Parathyroid adenoma (tissue), 2 donors: Measurements from ENCODE around the gene S100B.

Experiments
- H2AFZ ChIP-seq: fragments of 300-600 bp; sonication (generic); one replicate; pipeline ENCODE4 v1.7.0; 2017; ENCODE audit warnings: antibody characterized with exemption, mild to moderate bottlenecking
- H3K27ac ChIP-seq: fragments of 300-600 bp; sonication (generic); one replicate; pipeline ENCODE4 v1.7.0; 2017
- H3K27me3 ChIP-seq: fragments of 300-600 bp; sonication (generic); one replicate; pipeline ENCODE4 v1.7.0; 2017; ENCODE audit warnings: low read length; ENCODE audit not compliant: control insufficient read depth, insufficient read depth
- H3K36me3 ChIP-seq: fragments of 300-600 bp; sonication (generic); one replicate; pipeline ENCODE4 v1.7.0; 2017; ENCODE audit warnings: low read length; ENCODE audit not compliant: control insufficient read depth, insufficient read depth
- H3K4me1 ChIP-seq: fragments of 300-600 bp; sonication (generic); one replicate; pipeline ENCODE4 v1.7.0; 2017; ENCODE audit warnings: control low read depth
- H3K4me2 ChIP-seq: fragments of 300-600 bp; sonication (generic); one replicate; pipeline ENCODE4 v1.7.0; 2017; ENCODE audit warnings: low read length
- H3K4me3 ChIP-seq: fragments of 300-600 bp; sonication (generic); one replicate; pipeline ENCODE4 v1.7.0; 2017; ENCODE audit warnings: low read depth, low read length
- H3K79me2 ChIP-seq: fragments of 300-600 bp; sonication (generic); one replicate; pipeline ENCODE4 v1.7.0; 2017; ENCODE audit warnings: control low read depth
- H3K9ac ChIP-seq: fragments of 300-600 bp; sonication (generic); one replicate; pipeline ENCODE4 v1.7.0; 2017; ENCODE audit warnings: mild to moderate bottlenecking
- H3K9me3 ChIP-seq: fragments of 300-600 bp; sonication (generic); one replicate; pipeline ENCODE4 v1.7.0; 2017; ENCODE audit warnings: low read length; ENCODE audit not compliant: control insufficient read depth
- CTCF ChIP-seq: fragments of 300-600 bp; sonication (generic); IDR thresholded peaks from one replicate; pipeline ENCODE4 v1.7.0; 2017; ENCODE audit warnings: antibody characterized with exemption, mild to moderate bottlenecking
- donor health status: primary hyperparathyroidism.

The S100B gene

GRCh38 chr21:46570631-46571030, 34.3 kb downstream of the S100B start:
- Histone ChIP-seq H3K4me3 (no peak overlapping the region), H3K9me3 (no peaks in the 10 kb centered on the region), H3K79me2 (no peaks in the 10 kb centered on the region), H3K4me2 (no peak overlapping the region), H3K36me3 (no peaks in the 10 kb centered on the region), H2AFZ (no peak overlapping the region), H3K4me1 (no peaks in the 10 kb centered on the region), H3K27ac (no peak overlapping the region), H3K9ac (no peak overlapping the region), H3K27me3 (no peaks in the 10 kb centered on the region)
- no peak for TF ChIP-seq CTCF

DNA sequence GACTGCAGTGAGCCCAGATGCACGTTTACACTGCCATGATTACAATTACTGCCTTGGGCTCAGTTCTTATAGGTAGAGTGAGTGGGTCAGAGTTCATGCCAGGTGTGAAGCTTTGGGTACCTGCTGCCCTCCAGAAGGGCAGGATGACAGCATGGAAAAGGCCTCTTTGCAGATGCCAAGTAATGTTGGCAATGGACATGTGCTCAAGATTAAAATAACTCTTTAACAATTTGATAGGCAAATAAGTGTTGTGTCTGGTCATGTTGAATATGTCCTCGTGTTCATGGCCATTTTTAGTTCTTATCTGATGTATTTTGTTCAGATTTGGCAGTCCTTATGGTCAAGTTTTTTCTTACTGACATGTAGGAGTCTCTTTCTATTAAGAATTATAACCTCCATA, 34.8 kb downstream of the S100B start:
- Histone ChIP-seq H3K4me1 (no peaks in the 10 kb centered on the region), H3K9me3 (no peaks in the 10 kb centered on the region), H3K27ac (no peak overlapping the region), H3K27me3 (no peaks in the 10 kb centered on the region), H3K36me3 (no peaks in the 10 kb centered on the region), H3K4me3 (no peak overlapping the region), H3K4me2 (no peak overlapping the region), H3K79me2 (no peaks in the 10 kb centered on the region), H3K9ac (no peak overlapping the region), H2AFZ (no peak overlapping the region)
- no peak for TF ChIP-seq CTCF

DNA sequence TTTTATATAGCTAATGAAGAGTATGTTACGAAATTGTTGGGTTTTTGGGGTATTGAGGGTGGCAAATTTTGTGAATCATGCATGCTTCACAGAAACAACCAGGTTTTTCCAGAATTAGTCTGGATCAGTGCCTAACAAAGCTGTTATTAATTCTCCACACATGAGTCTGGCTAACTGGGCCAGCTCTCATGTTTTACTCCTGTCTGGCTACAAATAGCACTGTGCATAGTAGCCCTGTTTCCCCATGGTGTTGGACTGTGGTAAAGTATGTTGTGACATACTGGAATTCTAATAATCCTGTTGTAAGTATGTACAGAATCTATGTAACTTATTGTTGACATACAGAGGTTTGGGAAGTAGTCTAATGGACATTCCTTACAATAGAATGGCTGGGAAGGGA, 35.8 kb downstream of the S100B start:
- H3K36me3 ChIP-seq: no peaks in the 10 kb centered on the region
- H3K4me2 ChIP-seq: no peak overlapping the region
- H3K27ac ChIP-seq: no peak overlapping the region
- H3K9me3 ChIP-seq: no peaks in the 10 kb centered on the region
- H3K4me3 ChIP-seq: no peak overlapping the region
- no peaks in the 10 kb centered on the region for H3K4me1 ChIP-seq
- no peak overlapping the region for H2AFZ ChIP-seq
- no peaks in the 10 kb centered on the region for H3K79me2 ChIP-seq
- no peaks in the 10 kb centered on the region for H3K27me3 ChIP-seq
- no peak overlapping the region for H3K9ac ChIP-seq
- TF ChIP-seq CTCF: no peak

DNA sequence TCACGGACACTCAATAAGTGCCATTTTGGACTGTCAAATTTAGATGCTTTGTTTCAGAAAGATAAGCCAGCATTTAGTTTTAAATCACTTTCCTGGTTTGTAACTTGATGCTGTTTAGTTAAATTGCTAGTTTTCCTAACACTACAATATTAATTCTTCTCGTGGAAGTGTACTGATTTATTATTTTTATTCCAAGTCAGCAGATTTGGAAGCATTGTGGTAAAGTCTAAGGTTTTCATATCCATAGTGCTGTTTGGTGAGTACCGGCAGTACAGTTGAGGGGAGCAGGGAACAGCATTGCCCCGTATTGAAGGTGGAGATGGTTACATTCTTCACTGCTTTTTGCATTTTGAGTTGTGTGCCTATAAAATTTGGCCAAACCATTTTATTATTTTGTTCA, 36.3 kb downstream of the S100B start:
- Histone ChIP-seq H3K27me3 (no peaks in the 10 kb centered on the region), H3K79me2 (no peaks in the 10 kb centered on the region), H3K4me2 (no peak overlapping the region), H2AFZ (no peak overlapping the region), H3K27ac (no peak overlapping the region), H3K9ac (no peak overlapping the region), H3K4me3 (no peak overlapping the region), H3K9me3 (no peaks in the 10 kb centered on the region), H3K4me1 (no peaks in the 10 kb centered on the region), H3K36me3 (no peaks in the 10 kb centered on the region)
- TF ChIP-seq CTCF: no peak

- Histone ChIP-seq H3K36me3 (no peaks in the 10 kb centered on the region), H3K9me3 (no peaks in the 10 kb centered on the region), H3K4me3 (no peak overlapping the region), H3K27me3 (no peaks in the 10 kb centered on the region), H3K4me2 (no peak overlapping the region), H3K27ac (no peak overlapping the region), H3K9ac (no peak overlapping the region), H3K79me2 (no peaks in the 10 kb centered on the region), H3K4me1 (no peaks in the 10 kb centered on the region), H2AFZ (no peak overlapping the region)
- TF ChIP-seq CTCF: no peak
Observed at GRCh38 chr21:46567348-46567747, 37.5 kb downstream of the S100B start.
